H9 (cell line): Measurements from ENCODE around the gene AIPL1. TPM values are rescaled to one million over a fixed set of nuclear protein-coding genes. Genes with fewer than 3 reads are reported as not detected.

Experiments used
- DNase-seq: peaks from one replicate; pipeline ENCODE4 v3.0.0-alpha.2; 2017
- H2AFZ ChIP-seq: one replicate; pipeline ENCODE4 v1.6.1; 2013; ENCODE audit warnings: mild to moderate bottlenecking, low read length, control low read depth, moderate library complexity
- H2AK5ac ChIP-seq: 2 replicates; pipeline ENCODE4 v1.6.1; 2013; ENCODE audit warnings: low read length, control low read depth, mixed read lengths; ENCODE audit not compliant: insufficient read length
- H2BK120ac ChIP-seq: one replicate; pipeline ENCODE4 v1.6.1; 2013; ENCODE audit warnings: low read depth, mild to moderate bottlenecking, low read length, control low read depth, inconsistent platforms; ENCODE audit not compliant: poor library complexity, severe bottlenecking
- H2BK12ac ChIP-seq: 2 replicates; pipeline ENCODE4 v1.6.1; 2013; ENCODE audit warnings: low read length, control low read depth, mixed read lengths, low read depth; ENCODE audit not compliant: insufficient read length
- H2BK15ac ChIP-seq: 2 replicates; pipeline ENCODE4 v1.6.1; 2013; ENCODE audit warnings: low read depth, low read length, control low read depth
- H2BK20ac ChIP-seq: one replicate; pipeline ENCODE4 v1.6.1; 2013; ENCODE audit warnings: low read depth, mild to moderate bottlenecking, low read length, control low read depth, inconsistent platforms; ENCODE audit not compliant: poor library complexity, severe bottlenecking
- H2BK5ac ChIP-seq: 2 replicates; pipeline ENCODE4 v1.6.1; 2013; ENCODE audit warnings: low read length, control low read depth, mixed read lengths; ENCODE audit not compliant: insufficient read length
- H3K14ac ChIP-seq: 2 replicates; pipeline ENCODE4 v1.6.1; 2013; ENCODE audit warnings: low read length, control low read depth; ENCODE audit not compliant: insufficient read depth
- H3K18ac ChIP-seq: 2 replicates; pipeline ENCODE4 v1.6.1; 2013; ENCODE audit warnings: low read depth, mild to moderate bottlenecking, mixed read lengths, low read length, control low read depth; ENCODE audit not compliant: insufficient read length
- H3K23ac ChIP-seq: 2 replicates; pipeline ENCODE4 v1.6.1; 2013; ENCODE audit warnings: low read length, control low read depth, mixed read lengths, low read depth; ENCODE audit not compliant: insufficient read length
- H3K23me2 ChIP-seq: 2 replicates; pipeline ENCODE4 v1.6.1; 2013; ENCODE audit warnings: low read depth, mild to moderate bottlenecking, mixed read lengths, low read length, control low read depth; ENCODE audit not compliant: insufficient read length, poor library complexity, severe bottlenecking
- H3K27ac ChIP-seq: 2 replicates; pipeline ENCODE4 v1.5.1; 2013; ENCODE audit warnings: low read length, control low read depth, mixed read lengths, low read depth; ENCODE audit not compliant: insufficient read length
- H3K27me3 ChIP-seq: 2 replicates; pipeline ENCODE4 v1.6.1; 2013; ENCODE audit warnings: low read length, control low read depth, inconsistent platforms; ENCODE audit not compliant: insufficient read depth
- H3K4ac ChIP-seq: 2 replicates; pipeline ENCODE4 v1.6.1; 2013; ENCODE audit warnings: low read depth, mild to moderate bottlenecking, control low read depth, inconsistent platforms, low read length, moderate library complexity
- H3K4me1 ChIP-seq: 2 replicates; pipeline ENCODE4 v1.6.1; 2013; ENCODE audit warnings: low read length, control low read depth, inconsistent platforms; ENCODE audit not compliant: insufficient read depth
- H3K4me2 ChIP-seq: 2 replicates; pipeline ENCODE4 v1.6.1; 2013; ENCODE audit warnings: low read length, control low read depth, mixed read lengths; ENCODE audit not compliant: insufficient read length, insufficient read depth
- H3K56ac ChIP-seq: 2 replicates; pipeline ENCODE4 v1.6.1; 2013; ENCODE audit warnings: low read depth, mild to moderate bottlenecking, mixed read lengths, low read length, control low read depth; ENCODE audit not compliant: insufficient read length
- H3K79me1 ChIP-seq: 2 replicates; pipeline ENCODE4 v1.6.1; 2013; ENCODE audit warnings: low read depth, mild to moderate bottlenecking, moderate library complexity, low read length, control low read depth, inconsistent platforms; ENCODE audit not compliant: insufficient read depth, poor library complexity, severe bottlenecking
- H3K79me2 ChIP-seq: 2 replicates; pipeline ENCODE4 v1.6.1; 2013; ENCODE audit warnings: low read length, control low read depth, inconsistent platforms; ENCODE audit not compliant: insufficient read depth
- H3K9ac ChIP-seq: 2 replicates; pipeline ENCODE4 v1.6.1; 2013; ENCODE audit warnings: low read length, control low read depth, mixed read lengths; ENCODE audit not compliant: insufficient read length; ENCODE audit errors: extremely low read depth
- H3K9me3 ChIP-seq: one replicate; pipeline ENCODE4 v1.6.1; 2013; ENCODE audit warnings: low read depth, low read length, inconsistent platforms; ENCODE audit not compliant: control insufficient read depth
- H3T11ph ChIP-seq: one replicate; pipeline ENCODE4 v1.6.1; 2013; ENCODE audit warnings: mild to moderate bottlenecking, low read length, control low read depth, inconsistent platforms
- H4K20me1 ChIP-seq: one replicate; pipeline ENCODE4 v1.6.1; 2013; ENCODE audit not compliant: control insufficient read depth, insufficient read length, insufficient read depth
- H4K5ac ChIP-seq: 2 replicates; pipeline ENCODE4 v1.6.1; 2013; ENCODE audit warnings: low read depth, mild to moderate bottlenecking, mixed read lengths, low read length, control low read depth; ENCODE audit not compliant: insufficient read length
- H4K8ac ChIP-seq: replicated peaks from 2 replicates; pipeline ENCODE4 v1.6.1; 2013; ENCODE audit warnings: low read length, control low read depth, mixed read lengths, low read depth; ENCODE audit not compliant: insufficient read length
- H4K91ac ChIP-seq: 2 replicates; pipeline ENCODE4 v1.6.1; 2013; ENCODE audit warnings: low read depth, mild to moderate bottlenecking, moderate library complexity, mixed read lengths, low read length, control low read depth; ENCODE audit not compliant: insufficient read length
- H3K27ac Mint-ChIP-seq, 3 experiments: 2 replicates in 2 of 3; 3 replicates in 1 of 3; pipeline ENCODE4 v1.8.0; 2020 to 2021; ENCODE audit warnings: mixed read lengths in 3 of 3, mild to moderate bottlenecking in 1 of 3, moderate library complexity in 1 of 3
- H3K27me3 Mint-ChIP-seq: 2 replicates; pipeline ENCODE4 v1.8.0; 2021; ENCODE audit warnings: low read depth, mild to moderate bottlenecking, moderate library complexity, mixed read lengths
- H3K36me3 Mint-ChIP-seq, 3 experiments: 2 replicates in 2 of 3; 3 replicates in 1 of 3; pipeline ENCODE4 v1.8.0; 2020 to 2021; ENCODE audit warnings: low read depth in 3 of 3, mixed read lengths in 3 of 3; ENCODE audit not compliant: insufficient read depth in 1 of 3
- H3K4me1 Mint-ChIP-seq, 2 experiments: 2 replicates each; pipeline ENCODE4 v1.8.0; 2020; ENCODE audit warnings: mixed read lengths in 2 of 2
- H3K4me3 Mint-ChIP-seq, 2 experiments: 2 replicates in 1 of 2; 3 replicates in 1 of 2; pipeline ENCODE4 v1.8.0; 2020 to 2021; ENCODE audit warnings: mild to moderate bottlenecking in 2 of 2, mixed read lengths in 2 of 2, moderate library complexity in 1 of 2
- H3K9me3 Mint-ChIP-seq, 2 experiments: 2 replicates in 1 of 2; 3 replicates in 1 of 2; pipeline ENCODE4 v1.8.0; 2020; ENCODE audit warnings: mild to moderate bottlenecking in 2 of 2, mixed read lengths in 2 of 2, moderate library complexity in 1 of 2
- WGBS: extraction: QIAGEN DNeasy Blood & Tissue Kit; methylation state at CpG from one replicate; pipeline ENCODE4 v1.1.7; 2013; ENCODE audit warnings: missing lambda C conversion rate, low lambda C conversion rate, mixed read lengths; ENCODE audit not compliant: insufficient read length; ENCODE audit errors: extremely low coverage; 5-methylcytosine and 5-hydroxymethylcytosine counted together
- total RNA-seq: library from RNA; stranded (reverse); gene quantifications from 2 replicates; pipeline ENCODE4 v1.2.1, GENCODE V29; 2021
- TF ChIP-seq, protein P1 (sequence below): fragments of 200-600 bp; sonication (generic); conservative IDR thresholded peaks from 3 replicates; pipeline ENCODE4 v1.8.0; 2021; ENCODE audit warnings: antibody characterized with exemption, mild to moderate bottlenecking

Gene AIPL1
- total RNA-seq, 1 experiment from 2014 or later: 0.57 TPM

GRCh38 chr17:6408276-6408675, 26.6 kb downstream of the AIPL1 start:
- Histone ChIP-seq H2BK120ac (no peak overlapping the region), H3K79me2 (no peaks in the 10 kb centered on the region), H3K4ac (no peak overlapping the region), H2AK5ac (no peak overlapping the region), H3K79me1 (no peaks in the 10 kb centered on the region), H3T11ph (no peak overlapping the region), H3K9me3 (no peaks in the 10 kb centered on the region), H3K18ac (no peak overlapping the region), H3K14ac (no peak overlapping the region), H2BK5ac (no peak overlapping the region), H3K27ac (no peak overlapping the region), H4K20me1 (no peaks in the 10 kb centered on the region), H4K8ac (no peak overlapping the region), H2BK15ac (no peak overlapping the region), H2BK20ac (no peak overlapping the region), H4K5ac (no peak overlapping the region), H3K4me1 (no peaks in the 10 kb centered on the region), H3K23me2 (no peaks in the 10 kb centered on the region), H3K23ac (no peak overlapping the region), H3K4me2 (no peak overlapping the region), H3K27me3 (no peaks in the 10 kb centered on the region), H3K9ac (no peak overlapping the region), H2AFZ (no peak overlapping the region), H3K56ac (no peak overlapping the region), H4K91ac (no peak overlapping the region), H2BK12ac (no peak overlapping the region)
- Mint-ChIP-seq H3K4me3 (no peak overlapping the region), H3K4me1 (peaks cover 2 to 7% of the 10 kb centered on the region in 2 experiments; a peak in 2 of 4 replicates), H3K9me3 (no peaks in the 10 kb centered on the region), H3K36me3 (no peaks in the 10 kb centered on the region), H3K27ac (0 out of 7 replicates have a peak overlapping the region, but pooled peaks of 1 of the 3 experiments have one; percentile 3), H3K27me3 (no peaks in the 10 kb centered on the region; the same call in 1 of the 2 replicates)
- no CpG with 5 or more reads among the region's 6 CpGs for WGBS
- TF ChIP-seq, protein P1, sequence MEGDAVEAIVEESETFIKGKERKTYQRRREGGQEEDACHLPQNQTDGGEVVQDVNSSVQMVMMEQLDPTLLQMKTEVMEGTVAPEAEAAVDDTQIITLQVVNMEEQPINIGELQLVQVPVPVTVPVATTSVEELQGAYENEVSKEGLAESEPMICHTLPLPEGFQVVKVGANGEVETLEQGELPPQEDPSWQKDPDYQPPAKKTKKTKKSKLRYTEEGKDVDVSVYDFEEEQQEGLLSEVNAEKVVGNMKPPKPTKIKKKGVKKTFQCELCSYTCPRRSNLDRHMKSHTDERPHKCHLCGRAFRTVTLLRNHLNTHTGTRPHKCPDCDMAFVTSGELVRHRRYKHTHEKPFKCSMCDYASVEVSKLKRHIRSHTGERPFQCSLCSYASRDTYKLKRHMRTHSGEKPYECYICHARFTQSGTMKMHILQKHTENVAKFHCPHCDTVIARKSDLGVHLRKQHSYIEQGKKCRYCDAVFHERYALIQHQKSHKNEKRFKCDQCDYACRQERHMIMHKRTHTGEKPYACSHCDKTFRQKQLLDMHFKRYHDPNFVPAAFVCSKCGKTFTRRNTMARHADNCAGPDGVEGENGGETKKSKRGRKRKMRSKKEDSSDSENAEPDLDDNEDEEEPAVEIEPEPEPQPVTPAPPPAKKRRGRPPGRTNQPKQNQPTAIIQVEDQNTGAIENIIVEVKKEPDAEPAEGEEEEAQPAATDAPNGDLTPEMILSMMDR: no peak
- DNase-seq: no peak
